ENCODE data around the gene ZDHHC9.

- no peak for TF ChIP-seq POLR2A (IDR thresholded peaks at IDR 0.05; ENCODE audit: low read depth)
- no peak for TF ChIP-seq CTCF (IDR thresholded peaks at IDR 0.05)
Observed at GRCh38 chrX:129772796-129773431, 70.8 kb downstream of the ZDHHC9 start.

Data from esophagus muscularis mucosa (tissue), 3 donors.